C4-2B (cell line): ENCODE data around the gene XPNPEP2.

Experiments used
- CTCF ChIP-seq: fragments of 450-650 bp; conservative IDR thresholded peaks from 2 replicates; pipeline ENCODE4 v1.5.1; 2017; ENCODE audit warnings: mild to moderate bottlenecking
- ZFX ChIP-seq: fragments of 450-650 bp; IDR thresholded peaks from 2 replicates; pipeline ENCODE4 v1.6.1; 2017

- no peak for TF ChIP-seq CTCF
- no peak for TF ChIP-seq ZFX
Observed at GRCh38 chrX:129781680-129782495, 43.1 kb downstream of the XPNPEP2 start.
